Ectodermal cell (in vitro differentiated cells): ENCODE data around the gene RCSD1.
A peak's percentile ranks its signal among the peaks of the same experiment; 100 is the strongest.

Source experiments
- H3K27ac ChIP-seq: 2 replicates; pipeline ENCODE4 v1.7.0; 2013; ENCODE audit warnings: mild to moderate bottlenecking, low read depth, low read length; ENCODE audit not compliant: insufficient read depth, poor library complexity, severe bottlenecking
- H3K27me3 ChIP-seq: 2 replicates; pipeline ENCODE4 v1.7.0; 2013; ENCODE audit warnings: mild to moderate bottlenecking, low read length; ENCODE audit not compliant: insufficient read depth, control insufficient read depth, poor library complexity, severe bottlenecking
- H3K36me3 ChIP-seq: one replicate; pipeline ENCODE4 v1.7.0; 2013; ENCODE audit warnings: low read length; ENCODE audit not compliant: control insufficient read depth, insufficient read depth
- H3K4me1 ChIP-seq: one replicate; pipeline ENCODE4 v1.7.0; 2013; ENCODE audit warnings: low read length; ENCODE audit not compliant: control insufficient read depth, insufficient read depth
- H3K4me3 ChIP-seq: 2 replicates; pipeline ENCODE4 v1.7.0; 2013; ENCODE audit warnings: low read depth, low read length, control low read depth; ENCODE audit not compliant: insufficient read depth
- H3K9me3 ChIP-seq: 2 replicates; pipeline ENCODE4 v1.7.0; 2013; ENCODE audit warnings: mild to moderate bottlenecking, low read length, moderate library complexity; ENCODE audit not compliant: control insufficient read depth
- WGBS, 2 experiments: methylation state at CpG; one replicate each; pipeline ENCODE4 v1.1.7; 2013; ENCODE audit warnings: missing lambda C conversion rate in 2 of 2; 5-methylcytosine and 5-hydroxymethylcytosine counted together

RCSD1 gene

GRCh38 chr1:167628741-167629515 lies 1.1 kb upstream of the RCSD1 start:
- Histone ChIP-seq H3K27ac (no peak overlapping the region), H3K36me3 (no peaks in the 10 kb centered on the region), H3K9me3 (no peaks in the 10 kb centered on the region), H3K27me3 (peaks cover 53% of the 10 kb centered on the region), H3K4me3 (no peak overlapping the region), H3K4me1 (peaks cover 4% of the 10 kb centered on the region)
- WGBS, 2 experiments, result 84 to 85% methylated on average over 12 of the region's 12 CpGs

GRCh38 chr1:167630568-167631385 lies 745 bp downstream of the RCSD1 start:
- 40 to 44% methylated on average over 16 of the region's 16 CpGs for WGBS, 2 experiments
- Histone ChIP-seq H3K27me3 (peaks cover 58% of the 10 kb centered on the region), H3K36me3 (no peaks in the 10 kb centered on the region), H3K27ac (no peak overlapping the region), H3K4me1 (peaks cover 14% of the 10 kb centered on the region), H3K9me3 (no peaks in the 10 kb centered on the region), H3K4me3 (peak overlapping the region; percentile 47)

GRCh38 chr1:167631386-167631935 lies 1.4 kb downstream of the RCSD1 start:
- Histone ChIP-seq H3K9me3 (no peaks in the 10 kb centered on the region), H3K27me3 (peaks cover 58% of the 10 kb centered on the region), H3K36me3 (no peaks in the 10 kb centered on the region), H3K4me1 (peaks cover 17% of the 10 kb centered on the region), H3K4me3 (no peak overlapping the region), H3K27ac (no peak overlapping the region)
- 72 to 74% methylated on average over 3 of the region's 3 CpGs for WGBS, 2 experiments

DNA sequence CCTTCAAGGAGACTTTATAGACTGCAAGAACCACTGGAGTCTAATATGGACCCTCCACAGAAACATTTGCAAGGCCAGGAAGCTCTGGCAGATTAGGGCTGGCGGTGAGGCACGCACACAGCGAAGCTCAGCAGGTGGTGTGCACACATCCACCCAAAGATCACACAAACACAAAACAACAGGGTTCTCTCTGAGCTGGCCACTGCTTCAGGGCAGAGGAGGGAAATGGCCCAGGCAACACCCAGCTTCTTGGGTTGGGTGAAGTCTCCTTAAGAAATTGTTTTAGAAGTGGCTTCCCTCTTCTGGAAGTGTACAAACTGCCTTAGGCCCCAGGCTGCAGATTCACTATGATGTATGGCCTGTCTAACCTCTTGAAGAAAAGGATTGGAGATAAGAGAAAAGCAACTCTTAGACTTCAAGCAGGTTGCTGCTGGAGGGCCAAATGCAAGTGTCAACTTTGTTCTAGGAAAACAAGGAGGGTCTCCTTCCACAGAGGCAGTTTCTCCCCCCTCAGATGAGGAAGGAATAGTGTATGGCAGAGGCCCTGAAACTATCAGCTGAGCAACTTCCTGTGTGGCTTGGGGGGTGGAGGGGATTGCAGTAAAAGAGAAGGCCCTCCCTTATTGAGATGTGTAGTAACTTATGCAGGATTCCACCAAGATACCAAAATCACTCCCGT lies 2.0 kb downstream of the RCSD1 start:
- Histone ChIP-seq H3K4me3 (no peak overlapping the region), H3K27ac (no peak overlapping the region), H3K27me3 (peaks cover 58% of the 10 kb centered on the region), H3K36me3 (no peaks in the 10 kb centered on the region), H3K4me1 (peaks cover 17% of the 10 kb centered on the region), H3K9me3 (no peaks in the 10 kb centered on the region)
- WGBS, 2 experiments, result 72 to 83% methylated on average over 4 of the region's 4 CpGs

GRCh38 chr1:167633258-167633944 lies 3.4 kb downstream of the RCSD1 start:
- no peak overlapping the region for H3K4me3 ChIP-seq

GRCh38 chr1:167634435-167634834 lies 4.4 kb downstream of the RCSD1 start:
- peaks cover 45% of the 10 kb centered on the region for H3K27me3 ChIP-seq
- H3K9me3 ChIP-seq, result no peaks in the 10 kb centered on the region
- no peak overlapping the region for H3K27ac ChIP-seq
- H3K4me1 ChIP-seq, result peaks cover 17% of the 10 kb centered on the region
- no peak overlapping the region for H3K4me3 ChIP-seq
- no peaks in the 10 kb centered on the region for H3K36me3 ChIP-seq
- 95 to 100% methylated on average over 1 to 2 of the region's 2 CpGs for WGBS, 2 experiments

More at GRCh38 chr1:167633258-167633944, 3.4 kb downstream of the RCSD1 start:
- Histone ChIP-seq H3K9me3 (no peaks in the 10 kb centered on the region), H3K27me3 (peaks cover 56% of the 10 kb centered on the region), H3K4me1 (peaks cover 17% of the 10 kb centered on the region), H3K27ac (no peak overlapping the region), H3K36me3 (no peaks in the 10 kb centered on the region)
- 93% methylated on average over 3 of the region's 3 CpGs for WGBS, 2 experiments

- peaks cover 17% of the 10 kb centered on the region for H3K4me1 ChIP-seq
- H3K36me3 ChIP-seq, result no peaks in the 10 kb centered on the region
- H3K27me3 ChIP-seq, result peaks cover 38% of the 10 kb centered on the region
- H3K9me3 ChIP-seq, result no peaks in the 10 kb centered on the region
- H3K27ac ChIP-seq, result no peak overlapping the region
- no peak overlapping the region for H3K4me3 ChIP-seq
- WGBS, 2 experiments, result 19 to 22% methylated on average over 19 of the region's 19 CpGs
Measured at GRCh38 chr1:167635156-167635648, 5.2 kb downstream of the RCSD1 start.

- Histone ChIP-seq H3K27me3 (peaks cover 30% of the 10 kb centered on the region), H3K4me1 (peaks cover 17% of the 10 kb centered on the region), H3K36me3 (no peaks in the 10 kb centered on the region), H3K9me3 (no peaks in the 10 kb centered on the region), H3K27ac (no peak overlapping the region), H3K4me3 (no peak overlapping the region)
- 88 to 90% methylated on average over 3 of the region's 3 CpGs for WGBS, 2 experiments
Measured at GRCh38 chr1:167635941-167636340, 5.9 kb downstream of the RCSD1 start.

DNA sequence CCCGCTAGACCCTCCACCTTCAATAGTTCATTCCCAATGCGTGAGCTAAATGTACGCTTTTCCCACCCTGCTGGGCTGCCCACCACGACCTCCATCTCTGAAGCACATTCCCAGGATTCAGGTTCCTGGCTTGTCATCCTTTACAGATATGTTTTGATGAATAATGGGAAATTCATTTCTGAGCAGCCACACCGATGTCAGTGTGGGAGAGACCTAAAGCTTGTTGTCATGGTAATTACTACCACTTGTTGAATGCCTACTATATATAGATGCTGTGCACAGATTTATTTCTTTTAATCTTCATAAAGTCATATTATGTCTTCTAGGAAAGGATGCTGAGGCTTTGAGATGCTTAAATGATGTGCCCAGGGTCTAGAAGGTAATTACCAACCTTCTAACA lies 8.0 kb downstream of the RCSD1 start:
- H3K27me3 ChIP-seq, result peaks cover 9% of the 10 kb centered on the region
- 76 to 79% methylated on average over 5 of the region's 5 CpGs for WGBS, 2 experiments
- no peaks in the 10 kb centered on the region for H3K36me3 ChIP-seq
- H3K9me3 ChIP-seq, result no peaks in the 10 kb centered on the region
- H3K4me1 ChIP-seq, result peaks cover 13% of the 10 kb centered on the region
- H3K27ac ChIP-seq, result no peak overlapping the region
- no peak overlapping the region for H3K4me3 ChIP-seq
